ENCODE results near the gene MTHFD2L.

MTHFD2L gene

DNA sequence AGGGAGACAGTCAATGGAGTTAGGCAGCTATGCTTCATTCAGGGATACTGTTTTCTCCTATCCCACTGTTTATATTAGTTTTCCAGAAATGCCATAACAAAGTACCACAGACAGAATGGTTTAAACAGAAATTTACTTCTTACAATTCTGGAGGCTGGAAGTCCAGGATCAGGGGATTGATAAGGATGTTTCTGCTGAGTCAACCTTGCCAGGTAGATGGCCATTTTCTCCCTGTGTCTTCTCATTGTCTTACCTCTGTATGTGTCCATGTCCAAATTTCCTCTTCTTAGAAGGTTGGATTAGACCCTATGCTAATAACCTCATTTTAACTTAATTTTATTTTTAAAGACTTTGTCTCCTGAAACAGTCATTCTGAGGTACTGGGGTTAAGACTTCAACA, 129.9 kb downstream of the MTHFD2L start:
- H3K4me3 ChIP-seq (ENCODE audit: control insufficient read depth, low read depth, low read length) = no peak overlapping the region
- TF ChIP-seq, protein P1, sequence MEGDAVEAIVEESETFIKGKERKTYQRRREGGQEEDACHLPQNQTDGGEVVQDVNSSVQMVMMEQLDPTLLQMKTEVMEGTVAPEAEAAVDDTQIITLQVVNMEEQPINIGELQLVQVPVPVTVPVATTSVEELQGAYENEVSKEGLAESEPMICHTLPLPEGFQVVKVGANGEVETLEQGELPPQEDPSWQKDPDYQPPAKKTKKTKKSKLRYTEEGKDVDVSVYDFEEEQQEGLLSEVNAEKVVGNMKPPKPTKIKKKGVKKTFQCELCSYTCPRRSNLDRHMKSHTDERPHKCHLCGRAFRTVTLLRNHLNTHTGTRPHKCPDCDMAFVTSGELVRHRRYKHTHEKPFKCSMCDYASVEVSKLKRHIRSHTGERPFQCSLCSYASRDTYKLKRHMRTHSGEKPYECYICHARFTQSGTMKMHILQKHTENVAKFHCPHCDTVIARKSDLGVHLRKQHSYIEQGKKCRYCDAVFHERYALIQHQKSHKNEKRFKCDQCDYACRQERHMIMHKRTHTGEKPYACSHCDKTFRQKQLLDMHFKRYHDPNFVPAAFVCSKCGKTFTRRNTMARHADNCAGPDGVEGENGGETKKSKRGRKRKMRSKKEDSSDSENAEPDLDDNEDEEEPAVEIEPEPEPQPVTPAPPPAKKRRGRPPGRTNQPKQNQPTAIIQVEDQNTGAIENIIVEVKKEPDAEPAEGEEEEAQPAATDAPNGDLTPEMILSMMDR (conservative IDR thresholded peaks at IDR 0.05; ENCODE audit: control insufficient read depth, insufficient read depth, low read depth, low read length) = no peak
- DNase-seq (ENCODE audit: low read depth) = no peak

DNA sequence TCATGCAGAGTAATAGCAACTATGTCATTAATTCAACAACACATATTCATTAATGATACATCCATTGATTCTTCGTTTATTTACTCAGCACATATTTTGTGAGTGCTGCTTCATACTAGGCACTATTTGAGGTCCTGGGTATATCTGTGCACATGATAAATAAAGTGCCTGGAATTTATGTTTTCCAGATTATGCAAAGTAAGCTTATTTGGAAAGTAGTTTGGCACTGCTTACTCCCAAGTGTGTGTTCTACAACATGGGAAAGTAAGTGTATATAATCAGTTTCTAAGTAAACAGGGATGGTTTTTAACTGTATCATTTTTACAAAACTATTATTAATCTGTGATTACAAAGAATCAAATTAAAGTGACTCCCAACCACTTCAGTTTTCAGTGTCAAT, 133.6 kb downstream of the MTHFD2L start:
- TF ChIP-seq, protein P1 (conservative IDR thresholded peaks at IDR 0.05; ENCODE audit: control insufficient read depth, insufficient read depth, low read depth, low read length) = no peak
- no peak for DNase-seq (ENCODE audit: low read depth)
- no peak overlapping the region for H3K4me3 ChIP-seq (ENCODE audit: control insufficient read depth, low read depth, low read length)

- DNase-seq (ENCODE audit: low read depth) = no peak
- TF ChIP-seq, protein P1 (conservative IDR thresholded peaks at IDR 0.05; ENCODE audit: control insufficient read depth, insufficient read depth, low read depth, low read length) = no peak
- no peak overlapping the region for H3K4me3 ChIP-seq (ENCODE audit: control insufficient read depth, low read depth, low read length)
Observed at GRCh38 chr4:74292111-74292870, 134.4 kb downstream of the MTHFD2L start.

GRCh38 chr4:74293558-74293957, 135.6 kb downstream of the MTHFD2L start:
- H3K4me3 ChIP-seq (ENCODE audit: control insufficient read depth, low read depth, low read length) = no peak overlapping the region
- TF ChIP-seq, protein P1 (conservative IDR thresholded peaks at IDR 0.05; ENCODE audit: control insufficient read depth, insufficient read depth, low read depth, low read length) = no peak
- no peak for DNase-seq (ENCODE audit: low read depth)

DNA sequence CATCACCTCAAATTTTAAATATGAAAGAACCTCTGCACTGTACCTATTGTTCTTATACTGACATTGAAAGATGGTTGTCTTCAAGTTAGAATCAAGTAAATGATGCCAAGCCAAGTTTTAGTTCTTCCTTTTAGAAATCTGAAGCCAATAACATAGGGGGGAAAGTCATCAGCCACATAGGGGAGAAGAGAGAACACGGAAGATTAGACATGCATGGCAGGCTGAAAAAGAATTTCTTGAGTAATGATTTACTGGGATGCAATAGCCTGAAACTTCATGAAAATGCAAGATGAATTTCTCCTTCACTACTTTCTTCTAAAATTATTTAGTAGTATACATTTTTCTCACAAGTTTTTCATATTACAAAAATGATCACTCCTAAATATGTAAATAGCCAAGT, 136.8 kb downstream of the MTHFD2L start:
- TF ChIP-seq, protein P1 (conservative IDR thresholded peaks at IDR 0.05; ENCODE audit: control insufficient read depth, insufficient read depth, low read depth, low read length) = no peak
- no peak for DNase-seq (ENCODE audit: low read depth)
- no peak overlapping the region for H3K4me3 ChIP-seq (ENCODE audit: control insufficient read depth, low read depth, low read length)

- H3K4me3 ChIP-seq (ENCODE audit: control insufficient read depth, low read depth, low read length) = no peak overlapping the region
- DNase-seq (ENCODE audit: low read depth) = no peak
- TF ChIP-seq, protein P1 (conservative IDR thresholded peaks at IDR 0.05; ENCODE audit: control insufficient read depth, insufficient read depth, low read depth, low read length) = no peak
Observed at GRCh38 chr4:74297539-74297938, 139.6 kb downstream of the MTHFD2L start.
